Nephron (organoid): ENCODE results near the gene COMMD10.

ENCODE experiments used
- H3K27ac Mint-ChIP-seq, 3 experiments: 2 replicates each; pipeline ENCODE4 v1.8.0; 2020; ENCODE audit warnings: mixed read lengths in 3 of 3, mild to moderate bottlenecking in 2 of 3, moderate library complexity in 1 of 3
- H3K27me3 Mint-ChIP-seq: 2 replicates; pipeline ENCODE4 v1.8.0; 2021; ENCODE audit warnings: low read depth, mild to moderate bottlenecking, moderate library complexity, mixed read lengths
- H3K36me3 Mint-ChIP-seq: 2 replicates; pipeline ENCODE4 v1.8.0; 2020; ENCODE audit warnings: low read depth, mixed read lengths
- H3K4me1 Mint-ChIP-seq: 2 replicates; pipeline ENCODE4 v1.8.0; 2020; ENCODE audit warnings: mixed read lengths
- H3K4me3 Mint-ChIP-seq, 3 experiments: 2 replicates each; pipeline ENCODE4 v1.8.0; 2020; ENCODE audit warnings: mild to moderate bottlenecking in 3 of 3, mixed read lengths in 3 of 3, moderate library complexity in 2 of 3
- H3K9me3 Mint-ChIP-seq: 2 replicates; pipeline ENCODE4 v1.8.0; 2020; ENCODE audit warnings: mixed read lengths
- TF ChIP-seq, protein P1 (sequence below), 3 experiments: fragments of 200-600 bp; sonication (generic); IDR thresholded peaks; one replicate each; pipeline ENCODE4 v1.5.0; 2021; ENCODE audit warnings: antibody characterized with exemption in 3 of 3; ENCODE audit not compliant: unreplicated experiment in 3 of 3

The COMMD10 gene

DNA sequence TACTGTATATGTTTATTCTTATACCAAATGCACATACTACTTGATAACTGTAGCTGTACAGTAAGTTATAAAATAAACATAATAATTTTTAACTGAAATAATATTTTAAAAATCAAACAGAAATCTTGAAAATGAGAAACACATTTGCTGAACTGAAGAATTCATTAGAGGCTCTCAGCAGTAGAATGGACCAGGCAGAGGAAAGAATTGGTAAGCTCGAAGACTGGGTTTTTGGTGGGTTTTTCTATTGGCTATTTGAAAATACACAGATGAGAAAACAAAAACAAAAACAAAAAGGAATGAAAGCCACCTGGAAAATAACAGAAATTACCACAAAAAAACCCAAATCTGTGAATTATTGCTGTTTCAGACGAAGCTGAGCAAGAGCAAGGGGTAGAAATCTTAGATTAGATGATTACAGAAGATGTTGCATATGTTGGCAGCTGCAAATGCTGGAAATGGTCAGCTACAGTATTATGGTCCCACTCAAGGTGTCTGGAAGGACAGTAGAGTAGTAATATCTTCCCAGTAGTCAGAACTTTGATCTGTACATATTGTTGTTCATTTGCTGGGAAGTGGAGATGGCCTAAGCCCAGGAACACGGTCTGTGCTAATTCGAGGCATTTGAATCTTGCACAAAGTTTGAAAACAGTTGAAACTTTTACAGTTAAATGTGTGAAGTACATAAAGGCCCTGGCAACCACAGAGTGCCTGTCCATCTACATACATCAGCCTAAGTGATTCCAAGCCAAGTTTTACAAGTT is 233.4 kb downstream of the COMMD10 start:
- H3K27ac Mint-ChIP-seq = no peak overlapping the region
- no peaks in the 10 kb centered on the region for H3K27me3 Mint-ChIP-seq
- H3K9me3 Mint-ChIP-seq = peaks cover 36% of the 10 kb centered on the region
- peaks cover 20% of the 10 kb centered on the region for H3K4me1 Mint-ChIP-seq
- no peak overlapping the region for H3K4me3 Mint-ChIP-seq
- H3K36me3 Mint-ChIP-seq = peaks cover 60% of the 10 kb centered on the region
- TF ChIP-seq, protein P1, sequence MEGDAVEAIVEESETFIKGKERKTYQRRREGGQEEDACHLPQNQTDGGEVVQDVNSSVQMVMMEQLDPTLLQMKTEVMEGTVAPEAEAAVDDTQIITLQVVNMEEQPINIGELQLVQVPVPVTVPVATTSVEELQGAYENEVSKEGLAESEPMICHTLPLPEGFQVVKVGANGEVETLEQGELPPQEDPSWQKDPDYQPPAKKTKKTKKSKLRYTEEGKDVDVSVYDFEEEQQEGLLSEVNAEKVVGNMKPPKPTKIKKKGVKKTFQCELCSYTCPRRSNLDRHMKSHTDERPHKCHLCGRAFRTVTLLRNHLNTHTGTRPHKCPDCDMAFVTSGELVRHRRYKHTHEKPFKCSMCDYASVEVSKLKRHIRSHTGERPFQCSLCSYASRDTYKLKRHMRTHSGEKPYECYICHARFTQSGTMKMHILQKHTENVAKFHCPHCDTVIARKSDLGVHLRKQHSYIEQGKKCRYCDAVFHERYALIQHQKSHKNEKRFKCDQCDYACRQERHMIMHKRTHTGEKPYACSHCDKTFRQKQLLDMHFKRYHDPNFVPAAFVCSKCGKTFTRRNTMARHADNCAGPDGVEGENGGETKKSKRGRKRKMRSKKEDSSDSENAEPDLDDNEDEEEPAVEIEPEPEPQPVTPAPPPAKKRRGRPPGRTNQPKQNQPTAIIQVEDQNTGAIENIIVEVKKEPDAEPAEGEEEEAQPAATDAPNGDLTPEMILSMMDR (IDR thresholded peaks at IDR 0.05; ENCODE audit: unreplicated experiment in 3 of 3) = no peak

DNA sequence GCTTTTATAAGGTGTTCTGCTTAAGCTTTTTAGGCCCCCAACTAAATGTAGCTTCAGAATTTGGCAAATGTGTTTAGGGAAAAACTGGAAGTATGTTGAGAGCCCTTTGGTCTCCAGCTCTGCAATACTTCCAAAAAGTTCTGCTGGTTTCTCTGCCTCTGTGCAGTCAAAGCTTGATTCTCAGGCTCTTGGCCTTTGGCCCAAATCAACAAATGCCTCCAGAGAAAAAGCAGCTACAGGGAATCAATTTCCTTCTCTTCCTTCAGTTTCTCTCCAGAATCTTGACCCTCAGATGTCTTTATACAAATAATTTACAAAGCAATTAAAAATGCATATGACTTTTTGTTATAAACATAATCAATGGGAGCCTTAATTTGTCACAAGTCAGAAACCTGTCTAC is 235.7 kb downstream of the COMMD10 start:
- Mint-ChIP-seq H3K9me3 (peaks cover 36% of the 10 kb centered on the region), H3K27me3 (no peaks in the 10 kb centered on the region), H3K4me1 (peaks cover 13% of the 10 kb centered on the region), H3K27ac (peak overlapping the region; percentile 39 to 86 (median 83)), H3K4me3 (no peak overlapping the region), H3K36me3 (peaks cover 66% of the 10 kb centered on the region)
- TF ChIP-seq, protein P1 (IDR thresholded peaks at IDR 0.05; ENCODE audit: unreplicated experiment in 3 of 3) = no peak

DNA sequence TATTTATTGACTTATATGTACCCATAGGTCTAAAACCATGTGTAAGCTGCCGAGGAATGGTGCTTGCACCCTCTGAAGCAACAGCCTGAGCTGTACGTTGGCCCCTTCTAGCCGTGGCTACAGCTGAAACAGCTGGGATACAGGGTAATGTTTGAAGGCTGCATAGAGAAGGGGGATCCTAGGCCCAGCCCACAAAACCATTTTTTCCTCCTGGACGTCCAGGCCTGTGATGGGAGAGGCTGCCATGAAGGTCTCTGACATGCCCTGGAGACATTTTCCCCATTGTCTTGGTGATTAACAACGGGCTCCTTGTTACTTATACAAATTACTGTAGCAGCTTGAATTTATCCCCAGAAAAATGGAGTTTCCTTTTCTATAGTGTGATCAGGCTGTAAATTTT is 244.7 kb downstream of the COMMD10 start:
- TF ChIP-seq, protein P1 (IDR thresholded peaks at IDR 0.05; ENCODE audit: unreplicated experiment in 3 of 3) = no peak

DNA sequence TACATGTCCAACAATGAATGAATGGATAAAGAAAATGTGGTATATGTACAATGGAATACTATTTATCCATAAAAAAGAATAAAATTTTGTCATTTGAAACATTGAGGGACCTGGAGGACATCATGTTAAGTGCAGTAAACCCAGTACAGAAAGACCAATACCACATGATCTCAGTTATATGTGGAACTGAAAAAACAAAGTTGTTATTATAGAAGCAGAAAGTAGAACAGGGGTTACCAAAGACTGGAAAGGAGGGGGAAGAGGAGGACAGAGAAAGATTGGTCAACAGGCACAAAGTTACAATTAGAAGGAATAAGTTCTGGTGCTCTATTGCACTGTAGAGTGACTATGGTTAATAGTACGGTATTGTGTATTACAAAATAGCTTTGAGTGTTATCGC is 256.0 kb downstream of the COMMD10 start:
- Mint-ChIP-seq H3K4me1 (no peaks in the 10 kb centered on the region), H3K4me3 (no peak overlapping the region), H3K36me3 (peaks cover 19% of the 10 kb centered on the region), H3K27ac (no peak overlapping the region), H3K27me3 (no peaks in the 10 kb centered on the region), H3K9me3 (peaks cover 32% of the 10 kb centered on the region)
- TF ChIP-seq, protein P1 (IDR thresholded peaks at IDR 0.05; ENCODE audit: unreplicated experiment in 3 of 3) = no peak

More for the DNA sequence above, 244.7 kb downstream of the COMMD10 start:
- peaks cover 51% of the 10 kb centered on the region for H3K9me3 Mint-ChIP-seq
- peaks cover 84% of the 10 kb centered on the region for H3K36me3 Mint-ChIP-seq
- H3K4me1 Mint-ChIP-seq = no peaks in the 10 kb centered on the region
- no peak overlapping the region for H3K27ac Mint-ChIP-seq
- no peaks in the 10 kb centered on the region for H3K27me3 Mint-ChIP-seq
- no peak overlapping the region for H3K4me3 Mint-ChIP-seq
